Measurements from ENCODE around the gene LPGAT1. TPM values are rescaled to one million over a fixed set of nuclear protein-coding genes. Genes with fewer than 3 reads are reported as not detected.
"Not testable (repeated sequence)": the region's sequence is repeated elsewhere in the genome, so short reads cannot be mapped to it uniquely, and the experiment has no call there.

The LPGAT1 gene
- total RNA-seq, 2 donors from 2014 or later: 24.4 to 50.1 TPM

GRCh38 chr1:211697356-211697755 lies 133.2 kb downstream of the LPGAT1 start:
- intact Hi-C loops (cut with DNase I): no loop called here

GRCh38 chr1:211695135-211695816 lies 135.3 kb downstream of the LPGAT1 start:
- Histone ChIP-seq H3K4me1 (peaks cover 11% of the 10 kb centered on the region), H3K27me3 (no peaks in the 10 kb centered on the region), H3K4me3 (no peak overlapping the region), H3K9me3 (no peaks in the 10 kb centered on the region), H3K27ac (no peak overlapping the region), H3K36me3 (replicated peaks in 1 of 2; ENCODE audit: insufficient read depth in 1 of 2, low read depth in 2 of 2) (no peaks in the 10 kb centered on the region)
- 62 to 72% methylated on average over 9 to 10 of the region's 10 CpGs for WGBS, 2 donors
- DNase-seq: no peak
- ATAC-seq: no peak
- intact Hi-C loops (cut with DNase I): no loop called here
- TF ChIP-seq POLR2A (IDR thresholded peaks at IDR 0.05) (no peak), CTCF (IDR thresholded peaks at IDR 0.05) (no peak)

More at GRCh38 chr1:211697356-211697755, 133.2 kb downstream of the LPGAT1 start:
- DNase-seq: no peak
- Histone ChIP-seq H3K9me3 (no peaks in the 10 kb centered on the region), H3K36me3 (replicated peaks in 1 of 2; ENCODE audit: insufficient read depth in 1 of 2, low read depth in 2 of 2) (no peaks in the 10 kb centered on the region), H3K27ac (no peak overlapping the region), H3K4me1 (peaks cover 11% of the 10 kb centered on the region), H3K27me3 (no peaks in the 10 kb centered on the region), H3K4me3 (no peak overlapping the region)
- 45% methylated on average over 1 of the region's 1 CpG; no CpG with 5 or more reads in 1 of the 2 donors for WGBS, 2 donors
- no peak for ATAC-seq
- TF ChIP-seq POLR2A (IDR thresholded peaks at IDR 0.05) (no peak), CTCF (IDR thresholded peaks at IDR 0.05) (no peak)

GRCh38 chr1:211693911-211694310 lies 136.7 kb downstream of the LPGAT1 start:
- DNase-seq; ATAC-seq; H3K9me3 ChIP-seq; intact Hi-C loops (cut with DNase I); H3K36me3 ChIP-seq (replicated peaks in 1 of 2; ENCODE audit: insufficient read depth in 1 of 2, low read depth in 2 of 2); H3K27ac ChIP-seq; H3K27me3 ChIP-seq; H3K4me1 ChIP-seq; H3K4me3 ChIP-seq: not testable (repeated sequence)
- WGBS, 2 donors: 83 to 87% methylated on average over 5 of the region's 5 CpGs

Small RNA genes lying within 50 kb of the gene (small RNA-seq; reads per million reads assigned to genes)
- gene RF00019: not detected
- gene RN7SL344P: not detected

Other genes with a start within 250 kb of the LPGAT1 start
- not detected for gene NEK2, start 155.1 kb downstream of the LPGAT1 start, total RNA-seq
- gene INTS7, start 204.8 kb upstream of the LPGAT1 start, total RNA-seq: 1 to 10 TPM; 6.6 to 8.6 TPM
- gene DTL, start 205.0 kb upstream of the LPGAT1 start, total RNA-seq: under 1 TPM in 1 of 2 donors, not detected in 1; under 0.01 TPM

Measured in body of pancreas (tissue), 4 donors.